KMS-11 (cell line): ENCODE results near the gene MIER3.

Experiments used
- H2AFZ ChIP-seq: fragments of 200-600 bp; sonication (generic); 2 replicates; pipeline ENCODE4 v1.6.1; 2016; ENCODE audit warnings: antibody characterized with exemption, mixed run types, low read depth
- H3K27ac ChIP-seq: fragments of 200-600 bp; sonication (generic); 2 replicates; pipeline ENCODE4 v1.6.1; 2016; ENCODE audit warnings: mild to moderate bottlenecking, mixed run types
- H3K27me3 ChIP-seq: fragments of 200-600 bp; sonication (generic); 2 replicates; pipeline ENCODE4 v1.6.1; 2017; ENCODE audit warnings: mild to moderate bottlenecking, low read depth, mixed run types, moderate library complexity; ENCODE audit not compliant: insufficient read depth
- H3K36me3 ChIP-seq: fragments of 200-600 bp; sonication (generic); 2 replicates; pipeline ENCODE4 v1.6.1; 2017; ENCODE audit warnings: mild to moderate bottlenecking, mixed run types; ENCODE audit not compliant: insufficient read depth
- H3K4me1 ChIP-seq: fragments of 200-600 bp; sonication (generic); 2 replicates; pipeline ENCODE4 v1.6.1; 2016; ENCODE audit warnings: mild to moderate bottlenecking, low read depth, mixed run types; ENCODE audit not compliant: poor library complexity, severe bottlenecking
- H3K4me2 ChIP-seq: fragments of 200-600 bp; sonication (generic); 2 replicates; pipeline ENCODE4 v1.7.0; 2016; ENCODE audit warnings: mild to moderate bottlenecking, mixed run types
- H3K4me3 ChIP-seq: fragments of 200-600 bp; sonication (generic); IDR thresholded peaks from 2 replicates; pipeline ENCODE4 v1.6.1; 2017; ENCODE audit warnings: low read depth, low read length, mixed read lengths; ENCODE audit not compliant: insufficient read depth
- H3K79me2 ChIP-seq: fragments of 200-600 bp; sonication (generic); 2 replicates; pipeline ENCODE4 v1.6.1; 2016; ENCODE audit warnings: low read depth, mixed run types; ENCODE audit not compliant: insufficient read depth
- H3K9ac ChIP-seq: fragments of 200-600 bp; sonication (generic); 2 replicates; pipeline ENCODE4 v1.6.1; 2016; ENCODE audit warnings: mild to moderate bottlenecking, mixed run types
- H4K20me1 ChIP-seq: fragments of 200-600 bp; sonication (generic); 2 replicates; pipeline ENCODE4 v1.6.1; 2016; ENCODE audit warnings: mild to moderate bottlenecking, mixed run types; ENCODE audit not compliant: insufficient read depth
- CTCF ChIP-seq: fragments of 200-600 bp; sonication (generic); conservative IDR thresholded peaks from 2 replicates; pipeline ENCODE4 v1.6.1; 2017; ENCODE audit warnings: low read depth, mild to moderate bottlenecking, antibody characterized with exemption, low read length, moderate library complexity, mixed read lengths

MIER3 gene

GRCh38 chr5:56934325-56934724 lies 17.6 kb downstream of the MIER3 start:
- H3K27ac ChIP-seq = no peak overlapping the region
- no peak overlapping the region for H3K4me3 ChIP-seq

GRCh38 chr5:56922922-56923321 lies 29.0 kb downstream of the MIER3 start:
- no peak overlapping the region for H3K27ac ChIP-seq
- H3K4me3 ChIP-seq = no peak overlapping the region
- H4K20me1 ChIP-seq = no peaks in the 10 kb centered on the region
- no peak for TF ChIP-seq CTCF
- no peaks in the 10 kb centered on the region for H3K79me2 ChIP-seq
- no peaks in the 10 kb centered on the region for H3K27me3 ChIP-seq
- peaks cover 7% of the 10 kb centered on the region for H3K4me1 ChIP-seq
- no peaks in the 10 kb centered on the region; the same call in 1 of the 2 replicates for H3K36me3 ChIP-seq
- no peak overlapping the region for H2AFZ ChIP-seq
- no peak overlapping the region for H3K4me2 ChIP-seq
- H3K9ac ChIP-seq = no peak overlapping the region

More at GRCh38 chr5:56934325-56934724, 17.6 kb downstream of the MIER3 start:
- TF ChIP-seq CTCF = no peak
- H3K4me2 ChIP-seq = no peak overlapping the region
- H3K27me3 ChIP-seq = no peaks in the 10 kb centered on the region
- no peak overlapping the region for H2AFZ ChIP-seq
- H3K36me3 ChIP-seq = peaks cover 21% of the 10 kb centered on the region; the same call in 1 of the 2 replicates
- no peaks in the 10 kb centered on the region for H4K20me1 ChIP-seq
- no peaks in the 10 kb centered on the region for H3K79me2 ChIP-seq
- H3K4me1 ChIP-seq = peaks cover 10% of the 10 kb centered on the region
- no peak overlapping the region for H3K9ac ChIP-seq

GRCh38 chr5:56919942-56920662 lies 31.8 kb downstream of the MIER3 start:
- Histone ChIP-seq H3K4me3 (no peak overlapping the region), H3K4me2 (no peak overlapping the region), H3K27ac (no peak overlapping the region), H3K9ac (no peak overlapping the region), H3K36me3 (no peaks in the 10 kb centered on the region; the same call in 1 of the 2 replicates), H4K20me1 (no peaks in the 10 kb centered on the region), H3K79me2 (no peaks in the 10 kb centered on the region), H3K4me1 (peaks cover 7% of the 10 kb centered on the region), H3K27me3 (no peaks in the 10 kb centered on the region), H2AFZ (no peak overlapping the region)
- TF ChIP-seq CTCF = no peak

- Histone ChIP-seq H4K20me1 (no peaks in the 10 kb centered on the region), H3K36me3 (no peaks in the 10 kb centered on the region), H3K4me1 (peaks cover 7% of the 10 kb centered on the region), H3K9ac (no peak overlapping the region), H3K79me2 (no peaks in the 10 kb centered on the region), H3K27me3 (no peaks in the 10 kb centered on the region), H2AFZ (no peak overlapping the region), H3K4me2 (no peak overlapping the region), H3K4me3 (no peak overlapping the region), H3K27ac (no peak overlapping the region)
- TF ChIP-seq CTCF = no peak
Measured at GRCh38 chr5:56918054-56918453, 33.9 kb downstream of the MIER3 start.
